HG03520 (cell line): Measurements from ENCODE around the gene UGT3A1.

Experiments used
- ATAC-seq: cut with Tn5 transposase; IDR thresholded peaks from one replicate; pipeline ENCODE4 v1.9.1; 2021; ENCODE audit warnings: mild to moderate bottlenecking, moderate library complexity; ENCODE audit not compliant: unreplicated experiment

UGT3A1 gene

DNA sequence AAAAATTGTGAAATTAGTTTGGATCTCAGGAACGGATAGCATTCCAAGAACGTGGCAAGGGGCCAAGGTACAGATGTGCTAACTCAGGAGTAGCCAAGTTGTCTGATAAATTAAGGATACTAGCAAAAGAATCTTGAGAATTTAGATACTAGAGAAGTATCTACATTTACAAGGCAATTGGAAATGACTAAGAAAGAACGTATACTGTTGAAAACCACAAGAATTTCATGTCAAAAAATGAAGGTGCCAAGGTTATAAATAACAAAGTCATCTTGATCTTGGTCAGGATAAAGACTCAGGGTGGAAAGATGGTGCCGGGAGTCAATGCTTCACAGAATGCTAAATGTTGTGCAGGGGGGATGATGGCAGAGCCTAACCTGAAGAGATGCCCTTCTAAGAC lies 72.0 kb downstream of the UGT3A1 start:
- no peak for ATAC-seq

DNA sequence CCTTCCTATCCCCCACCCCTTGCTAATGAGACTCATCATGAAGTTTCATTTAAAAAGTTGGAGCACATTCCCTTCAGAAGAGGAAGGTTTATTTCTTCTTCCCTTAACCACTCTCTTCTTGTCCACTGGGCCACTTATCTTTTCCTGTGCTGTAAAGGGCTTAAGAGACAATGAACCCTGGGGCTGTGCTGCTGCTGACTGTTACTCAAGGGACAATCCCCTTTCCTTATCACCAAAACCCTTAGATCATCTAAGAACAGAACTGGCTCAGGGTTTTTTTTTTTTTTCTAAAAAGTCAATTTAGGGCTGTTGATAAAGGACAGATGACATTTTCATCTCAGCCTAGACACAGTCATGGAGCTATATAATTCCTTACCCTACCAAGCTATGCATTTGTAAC lies 82.4 kb downstream of the UGT3A1 start:
- ATAC-seq = no peak

DNA sequence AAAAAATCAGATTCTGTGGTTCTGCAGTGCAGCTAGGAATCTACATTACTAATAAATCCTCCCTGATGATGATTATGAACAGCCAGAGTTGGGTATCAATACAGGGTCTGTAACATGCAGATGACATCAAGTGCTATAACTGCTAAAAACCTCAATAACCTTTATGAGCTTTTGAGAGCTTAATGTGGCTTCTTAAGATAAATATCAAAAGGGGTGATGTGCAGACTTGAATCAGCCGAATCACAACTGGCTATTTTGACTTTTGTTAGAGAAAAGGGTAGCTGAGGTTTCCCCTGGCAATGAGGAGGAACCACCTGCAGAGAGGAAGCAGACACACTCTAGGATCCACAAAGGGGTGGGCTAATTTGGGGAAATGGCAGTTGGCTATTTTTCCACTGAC lies 83.0 kb downstream of the UGT3A1 start:
- no peak for ATAC-seq

DNA sequence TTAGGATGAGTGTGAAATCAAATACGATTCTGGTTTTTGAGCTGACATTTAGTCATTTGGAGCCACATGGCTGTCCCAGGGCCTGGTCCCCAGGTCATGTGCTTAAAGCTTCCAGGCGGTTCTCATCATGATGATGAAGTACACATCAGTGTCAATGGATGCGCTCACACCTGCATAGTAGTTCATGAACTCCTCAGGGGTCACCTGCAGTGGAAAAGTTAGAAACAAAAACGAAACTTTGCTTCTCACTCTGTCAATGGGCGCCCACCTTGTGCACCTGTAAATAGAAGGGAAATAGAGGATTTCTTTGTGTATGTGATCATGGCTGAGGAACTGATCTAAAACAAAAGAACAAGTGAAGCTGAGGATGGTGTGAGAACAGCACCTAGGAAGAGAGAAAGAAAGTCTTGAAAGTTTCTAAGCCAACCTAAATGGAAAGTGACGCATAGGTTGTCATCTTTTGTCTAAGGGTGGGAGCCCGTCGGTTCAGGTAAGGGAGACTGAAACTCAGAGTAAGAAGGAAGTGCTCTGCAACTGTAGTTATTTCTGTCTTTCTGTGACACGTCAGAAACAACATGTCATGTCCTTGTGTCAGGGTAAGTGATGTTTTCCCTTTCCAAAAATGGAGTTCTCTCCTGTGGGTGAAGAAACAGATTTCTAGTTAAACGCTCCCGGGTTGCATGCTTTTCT lies 86.6 kb downstream of the UGT3A1 start:
- peak; percentile 63 for ATAC-seq

DNA sequence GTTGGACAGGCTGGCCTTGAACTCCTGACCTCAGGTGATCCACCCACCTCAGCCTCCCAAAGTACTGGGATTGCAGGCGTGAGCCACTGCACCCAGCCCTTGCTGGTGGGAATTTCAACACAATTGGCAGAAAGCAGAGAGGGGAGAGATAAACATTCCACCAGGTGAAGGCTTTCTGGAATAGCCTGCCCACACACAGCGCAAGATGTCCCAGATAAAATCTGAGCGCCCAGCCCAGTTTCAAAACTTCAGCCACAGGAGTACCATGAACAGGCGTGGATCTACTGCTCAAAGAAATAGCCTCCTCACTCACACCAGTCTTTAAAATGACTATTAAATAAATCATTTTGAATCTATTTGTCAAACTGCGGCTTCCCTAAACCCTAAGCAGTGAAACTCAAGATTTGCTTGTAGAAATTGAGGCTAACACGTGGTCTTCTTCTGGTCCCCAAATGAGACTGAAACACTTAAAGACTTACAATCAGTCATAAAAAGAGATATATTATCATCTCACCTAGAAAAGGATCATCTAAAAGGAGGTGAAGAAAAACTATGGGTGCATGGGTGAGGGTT lies 87.5 kb downstream of the UGT3A1 start:
- ATAC-seq = no peak

DNA sequence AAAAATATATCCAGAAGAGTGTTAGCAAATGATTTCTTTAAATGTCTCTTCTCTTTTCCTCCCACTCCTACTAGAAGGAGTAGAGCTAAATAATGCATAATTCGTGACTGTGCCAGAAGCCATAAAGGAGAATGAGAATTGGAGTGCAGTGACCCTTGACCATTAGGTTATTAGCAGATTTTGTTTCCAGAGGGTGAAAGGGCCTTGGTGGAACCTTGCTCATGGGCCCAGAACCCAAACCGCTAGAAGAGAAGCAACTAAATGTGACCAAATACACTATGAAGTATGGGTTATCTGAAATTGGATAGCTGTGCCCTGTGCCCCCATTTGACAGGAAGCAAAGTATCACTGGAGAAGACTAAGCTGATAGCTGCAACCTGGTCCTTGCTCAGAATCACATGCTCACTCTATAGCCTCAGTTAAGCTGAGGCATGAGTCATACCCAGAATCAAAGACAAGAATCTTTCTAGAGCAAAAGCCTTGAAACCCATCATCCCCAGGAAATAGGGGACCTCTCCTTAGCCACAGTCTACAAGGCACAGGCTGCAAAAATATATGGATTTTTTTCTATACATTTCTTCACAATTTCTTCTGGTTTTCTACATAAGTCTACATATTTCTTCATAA lies 89.0 kb downstream of the UGT3A1 start:
- ATAC-seq = peak; percentile 71
